NCI-H1436 treated with DMSO at 0.1 percent for 48 hours (cell line): ENCODE results near the gene TXN2.
"Not testable (repeated sequence)": the region's sequence is repeated elsewhere in the genome, so short reads cannot be mapped to it uniquely, and the experiment has no call there.

Source experiments
- DNase-seq: peaks from one replicate; lab custom pipeline; 2025; lab: John Stamatoyannopoulos, UW

The TXN2 gene

DNA sequence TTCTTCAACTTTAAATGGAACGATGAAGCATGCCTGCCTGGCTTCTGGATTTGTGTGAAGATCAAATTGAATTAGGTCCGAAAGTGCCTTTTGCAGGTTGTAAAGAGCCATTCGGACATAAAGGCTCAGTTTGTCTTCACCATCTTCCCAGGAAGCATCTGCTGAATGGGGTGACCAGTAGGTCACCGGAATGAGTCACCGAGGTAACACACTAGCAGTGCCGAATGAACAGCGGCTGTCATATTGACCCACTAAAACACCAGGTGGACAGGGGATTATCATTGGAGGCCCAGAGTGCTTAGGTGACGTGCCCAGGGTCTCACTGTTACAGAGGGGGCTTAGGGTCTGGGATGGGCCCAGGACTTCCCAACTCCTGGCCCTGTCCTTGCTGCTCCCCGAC lies 50.6 kb downstream of the TXN2 start:
- no peak for DNase-seq

DNA sequence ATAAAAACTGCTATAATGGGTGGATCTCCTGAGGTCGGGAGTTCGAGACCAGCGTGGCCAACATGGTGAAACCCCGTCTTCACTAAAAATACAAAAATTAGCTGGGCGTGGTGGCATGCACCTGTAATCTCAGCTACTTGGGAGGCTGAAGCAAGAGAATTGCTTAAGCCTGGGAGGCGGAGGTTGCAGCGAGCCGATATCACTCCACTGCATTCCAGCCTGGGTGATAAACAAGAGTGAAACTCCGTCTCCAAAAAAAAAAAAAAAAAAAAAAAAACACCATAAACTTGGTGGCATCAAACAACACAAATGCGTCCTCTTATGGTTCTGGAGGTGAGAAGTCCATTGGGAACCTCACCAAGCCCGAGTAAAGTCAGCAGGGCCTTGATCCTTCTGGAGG lies 53.5 kb downstream of the TXN2 start:
- not testable (repeated sequence) for DNase-seq

DNA sequence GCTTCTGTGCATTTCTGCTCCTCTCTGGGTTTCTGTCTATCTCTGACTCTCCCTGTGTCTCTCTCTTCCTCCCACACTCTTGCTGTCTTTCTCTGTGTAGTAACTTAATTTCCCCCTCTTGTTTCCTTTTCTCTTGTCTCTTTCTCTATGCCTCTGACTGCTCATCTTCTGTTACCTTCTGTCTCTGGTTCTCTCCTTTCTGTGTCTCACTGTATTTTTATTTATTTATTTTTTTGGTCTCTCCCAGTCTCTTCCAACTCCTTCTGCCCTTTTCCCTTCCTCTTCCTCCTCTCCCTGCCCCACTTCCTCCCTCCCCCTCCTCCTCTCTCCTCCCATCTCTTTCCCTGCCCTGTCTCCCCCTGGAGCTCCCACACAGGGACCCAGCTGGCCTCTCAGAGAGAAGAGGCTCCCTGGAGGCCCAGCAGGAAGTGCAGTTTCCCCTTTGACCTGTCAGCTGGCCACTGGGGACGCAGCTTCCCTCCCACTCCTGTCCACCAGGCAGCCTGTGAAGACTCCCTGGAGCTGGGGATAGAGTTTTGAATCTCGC lies 55.4 kb downstream of the TXN2 start:
- DNase-seq: no peak

DNA sequence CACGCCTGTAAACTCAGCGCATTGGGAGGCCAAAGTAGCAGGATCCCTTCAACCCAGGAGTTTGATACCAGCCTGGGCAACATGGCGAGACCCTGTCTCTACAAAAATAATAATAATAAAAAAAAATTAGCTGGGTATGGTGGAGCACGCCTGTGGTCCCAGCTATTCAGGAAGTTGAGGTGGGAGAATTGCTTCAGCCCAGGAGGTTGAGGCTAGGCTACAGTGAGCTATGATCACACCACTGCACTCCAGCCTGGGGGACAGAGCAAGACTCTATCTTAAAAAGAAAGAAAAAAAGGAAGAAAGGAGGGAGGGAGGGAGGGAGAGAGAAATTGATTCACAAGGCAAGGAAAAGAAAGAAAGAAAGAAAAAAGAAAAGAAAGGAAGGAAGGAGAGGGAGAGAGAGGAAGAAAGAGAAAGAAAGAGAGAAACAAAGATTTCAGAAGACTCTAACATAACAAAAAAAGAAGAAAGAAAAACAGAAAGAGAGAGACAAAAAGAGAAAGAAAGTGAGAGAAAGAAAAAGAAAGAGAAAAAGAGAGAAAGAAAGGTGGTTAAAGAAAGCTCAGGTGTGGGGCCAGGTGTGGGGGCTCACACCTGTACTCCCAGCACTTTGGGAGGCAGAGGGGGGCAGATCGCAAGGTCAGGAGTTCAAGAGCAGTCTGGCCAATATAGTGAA lies 56.4 kb downstream of the TXN2 start:
- DNase-seq: no peak

DNA sequence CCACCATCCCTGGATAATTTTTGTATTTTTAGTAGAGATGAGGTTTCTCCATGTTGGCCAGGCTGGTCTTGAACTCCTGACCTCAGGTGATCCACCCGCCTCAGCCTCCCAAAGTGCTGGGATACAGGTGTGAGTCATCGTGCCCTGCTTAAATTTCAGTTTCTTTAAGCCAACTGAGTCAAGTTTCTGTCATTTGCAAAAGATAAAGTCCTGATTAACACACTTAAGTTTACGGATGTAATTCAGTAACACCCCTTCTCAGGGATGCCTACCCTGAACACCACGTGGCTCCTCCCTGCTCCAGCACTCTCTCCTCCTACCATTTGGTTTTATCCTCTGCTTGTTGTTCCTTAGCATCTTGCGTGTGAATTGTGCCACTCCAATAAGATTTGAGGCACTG lies 57.0 kb downstream of the TXN2 start:
- not testable (repeated sequence) for DNase-seq

DNA sequence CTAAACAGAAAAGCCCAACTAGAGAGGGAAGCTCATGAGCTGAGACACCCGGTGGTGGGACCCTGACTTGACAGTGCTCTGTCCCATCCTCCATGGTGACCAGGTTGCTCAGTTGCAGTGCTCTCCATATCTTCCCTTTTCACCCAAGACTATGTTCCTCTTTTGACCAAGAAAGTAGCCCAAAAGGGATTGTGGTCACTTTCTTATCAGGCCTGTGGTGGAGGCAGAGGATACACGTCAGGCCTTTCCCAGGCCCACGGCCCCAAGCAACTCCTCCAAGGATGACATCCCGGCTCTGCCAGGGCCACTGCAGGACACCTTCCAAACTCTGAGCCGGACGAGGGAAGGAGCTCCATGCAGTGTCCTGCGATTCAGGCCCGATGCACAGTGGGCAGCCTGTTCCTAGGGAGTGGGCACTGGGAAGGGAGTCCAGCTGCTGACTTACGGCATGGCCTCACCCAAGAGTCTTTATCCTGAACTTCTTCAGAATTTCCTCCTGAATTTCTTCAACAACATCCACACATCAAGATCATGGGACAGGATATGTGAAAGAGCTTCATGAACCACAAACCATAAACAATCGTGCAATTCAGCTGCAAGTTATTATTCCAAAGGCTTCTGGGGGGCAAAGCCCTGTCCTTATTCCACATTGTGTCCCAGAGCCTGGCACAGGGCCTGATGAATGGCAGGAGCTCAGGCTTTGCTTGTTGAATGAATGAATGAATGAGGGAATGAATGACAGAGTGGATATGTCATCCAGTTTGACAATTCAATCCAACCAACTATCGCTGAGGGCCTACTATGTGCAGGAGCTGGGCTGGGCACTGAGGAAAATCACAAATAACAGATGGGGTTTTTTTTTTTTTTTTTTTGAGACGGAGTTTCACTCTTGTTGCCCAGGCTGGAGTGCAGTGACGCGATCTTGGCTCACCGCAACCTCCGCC lies 57.7 kb downstream of the TXN2 start:
- DNase-seq: no peak

DNA sequence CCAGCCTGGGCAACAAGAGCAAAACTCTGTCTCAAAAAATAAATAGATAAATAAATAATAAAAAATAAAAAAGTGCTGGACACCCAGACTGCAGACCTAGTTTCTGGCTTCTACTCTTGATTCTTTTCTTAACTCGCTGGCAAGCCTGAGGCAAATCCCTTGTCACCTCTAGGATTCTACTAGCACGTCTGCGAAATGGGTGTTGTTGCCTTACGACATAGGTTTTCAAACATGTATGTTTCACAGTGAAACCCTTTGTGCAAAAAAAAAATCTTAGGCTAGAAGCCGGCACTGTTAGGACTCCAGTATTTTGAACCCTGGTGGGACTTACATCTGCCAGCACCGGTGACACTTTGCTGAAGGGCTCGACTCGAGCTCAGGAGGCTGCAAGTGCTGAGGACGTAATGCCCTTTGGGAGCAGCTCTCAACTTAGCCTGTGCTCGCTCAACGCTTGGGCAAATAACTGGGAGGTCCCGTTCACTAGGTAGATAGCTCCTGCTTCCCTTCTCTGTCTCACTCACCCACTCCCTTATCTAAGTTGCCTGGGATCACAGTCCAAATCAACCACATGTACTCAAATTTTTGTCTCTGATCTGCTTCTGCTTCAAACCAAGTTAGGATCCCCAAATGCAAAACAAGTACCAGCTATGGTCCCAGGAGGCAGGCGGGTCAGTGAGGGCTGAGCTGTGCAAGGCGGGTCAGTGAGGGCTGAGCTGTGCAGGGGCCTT lies 59.0 kb downstream of the TXN2 start:
- peak; percentile 17 for DNase-seq

DNA sequence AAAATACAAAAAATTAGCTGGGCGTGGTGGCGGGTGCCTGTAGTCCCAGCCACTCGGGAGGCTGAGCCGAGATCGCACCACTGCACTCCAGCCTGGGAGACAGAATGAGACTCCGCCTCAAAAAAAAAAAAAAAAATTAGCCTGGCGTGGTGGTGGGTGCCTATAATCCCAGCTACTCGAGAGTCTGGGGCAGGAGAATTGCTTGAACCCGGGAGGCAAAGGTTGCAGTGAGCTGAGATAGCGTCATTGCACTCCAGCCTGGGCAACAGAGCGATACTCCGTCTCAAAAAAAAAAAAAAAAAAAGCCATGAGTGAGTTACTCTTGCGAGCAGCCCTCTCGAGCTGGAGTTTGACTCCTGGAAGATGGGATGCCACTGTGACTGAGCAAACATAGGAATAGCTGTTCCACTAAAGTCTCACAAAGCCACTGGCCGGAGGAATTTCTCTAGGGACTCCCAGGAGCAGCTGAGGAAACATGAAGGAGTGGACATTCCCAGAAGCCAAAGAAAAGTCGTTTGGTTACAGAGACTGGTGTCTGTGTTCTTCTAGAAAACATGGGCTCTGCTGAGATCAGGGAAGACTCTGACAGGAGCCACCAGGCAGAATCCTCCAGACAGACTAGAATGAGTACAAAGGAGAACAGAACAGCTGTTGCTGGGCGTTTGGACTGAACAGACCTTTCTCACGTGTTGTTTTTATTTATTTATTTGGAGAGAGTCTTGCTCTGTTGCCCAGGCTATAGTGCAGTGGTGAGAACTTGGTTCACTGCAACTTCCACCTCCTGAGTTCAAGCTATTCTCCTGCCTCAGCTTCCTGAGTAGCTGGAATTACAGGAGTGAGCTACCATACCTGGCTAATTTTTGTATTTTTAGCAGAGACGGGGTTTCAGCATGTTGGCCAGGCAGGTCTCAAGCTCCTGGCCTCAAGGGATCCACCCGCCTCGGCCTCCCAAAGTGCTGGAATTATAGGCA lies 61.2 kb downstream of the TXN2 start:
- DNase-seq: no peak

DNA sequence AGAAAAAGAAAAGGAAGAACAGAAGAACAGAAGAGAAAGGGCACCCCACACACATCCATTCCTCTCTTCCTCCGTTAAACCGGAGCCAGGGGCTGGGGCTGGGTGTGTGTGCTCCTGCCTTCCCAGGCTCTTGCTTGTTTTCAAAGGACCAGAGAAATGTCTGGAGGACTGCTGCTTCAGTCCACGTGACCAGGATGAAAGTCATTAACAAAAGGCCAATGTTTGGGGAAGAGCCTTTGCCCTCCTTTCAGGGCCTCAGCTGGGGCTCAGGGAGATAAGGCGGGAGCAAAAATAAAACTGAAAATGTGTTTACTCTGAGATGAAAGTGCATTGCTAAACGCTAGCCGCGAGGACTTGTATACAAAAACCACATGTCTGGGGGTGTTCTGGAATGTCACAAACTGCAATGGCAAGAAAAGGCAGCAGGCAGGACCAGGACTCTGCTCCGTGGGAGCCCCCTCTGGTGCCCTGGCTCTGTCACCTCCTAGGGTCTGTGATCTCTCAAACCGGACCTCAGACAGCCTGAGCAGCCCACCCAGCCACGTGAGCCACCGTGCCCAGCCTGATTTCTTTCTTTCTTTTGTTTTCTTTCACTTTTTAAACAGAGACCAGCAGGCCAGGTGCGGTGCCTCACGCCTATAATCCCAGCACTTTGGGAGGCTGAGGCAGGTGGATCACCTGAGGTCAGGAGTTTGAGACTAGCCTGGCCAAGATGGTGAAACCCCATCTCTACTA lies 62.1 kb downstream of the TXN2 start:
- DNase-seq: no peak

DNA sequence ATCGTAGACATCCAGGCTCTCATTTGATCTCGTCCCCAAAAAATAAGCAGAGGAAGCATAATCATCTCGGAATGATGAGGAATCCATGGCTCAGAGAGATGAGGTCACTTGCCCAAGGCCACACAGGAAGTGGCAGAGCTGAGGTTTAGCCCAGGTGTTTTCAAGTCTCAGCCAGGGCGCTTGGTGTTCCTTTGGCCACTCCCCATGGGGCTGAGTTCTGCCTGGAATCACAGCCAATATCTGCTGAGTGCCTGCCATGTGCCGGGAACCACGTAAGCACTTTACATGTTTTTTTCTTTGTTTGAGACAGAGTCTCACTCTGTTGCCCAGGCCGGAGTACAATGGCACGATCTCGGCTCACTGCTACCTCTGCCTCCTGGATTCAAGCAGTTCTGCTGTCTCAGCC lies 64.2 kb downstream of the TXN2 start:
- no peak for DNase-seq
